ENCODE data around the gene SHOX.
"Not testable (repeated sequence)": the region's sequence is repeated elsewhere in the genome, so short reads cannot be mapped to it uniquely, and the experiment has no call there.

SHOX gene

GRCh38 chrX:630612-631496 lies at the start of gene SHOX:
SHOX (plus strand) TSS chrX:630791; CDS start chrX:630898, 107 bp downstream.
- DNase-seq: no peak

GRCh38 chrX:581066-581465 lies 49.5 kb upstream of the SHOX start:
- DNase-seq: no peak

GRCh38 chrX:581720-582298 lies 48.8 kb upstream of the SHOX start:
- DNase-seq: no peak

DNA sequence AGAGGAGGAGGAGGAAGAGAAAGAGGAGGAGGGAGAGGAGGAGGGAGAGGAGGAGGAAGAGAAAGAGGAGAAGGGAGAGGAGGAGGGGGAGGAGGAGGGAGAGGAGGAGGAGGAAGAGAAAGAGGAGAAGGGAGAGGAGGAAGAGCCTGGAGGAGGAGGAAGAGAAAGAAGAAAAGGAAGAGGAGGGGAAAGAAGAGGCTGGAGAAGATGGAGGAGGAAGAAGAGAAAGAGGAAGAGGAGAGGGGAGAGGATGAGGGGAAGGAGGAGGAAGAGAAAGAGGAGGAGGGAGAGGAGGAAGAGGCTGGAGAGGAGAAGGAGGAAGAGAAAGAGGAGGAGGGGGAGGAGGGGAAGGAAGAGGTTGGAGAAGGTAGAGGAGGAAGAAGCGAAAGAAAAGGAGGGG lies 46.0 kb upstream of the SHOX start:
- DNase-seq: no peak

GRCh38 chrX:585115-585808 lies 45.3 kb upstream of the SHOX start:
- no peak for DNase-seq

- no peak for DNase-seq
Observed at GRCh38 chrX:586351-586750, 44.2 kb upstream of the SHOX start.

DNA sequence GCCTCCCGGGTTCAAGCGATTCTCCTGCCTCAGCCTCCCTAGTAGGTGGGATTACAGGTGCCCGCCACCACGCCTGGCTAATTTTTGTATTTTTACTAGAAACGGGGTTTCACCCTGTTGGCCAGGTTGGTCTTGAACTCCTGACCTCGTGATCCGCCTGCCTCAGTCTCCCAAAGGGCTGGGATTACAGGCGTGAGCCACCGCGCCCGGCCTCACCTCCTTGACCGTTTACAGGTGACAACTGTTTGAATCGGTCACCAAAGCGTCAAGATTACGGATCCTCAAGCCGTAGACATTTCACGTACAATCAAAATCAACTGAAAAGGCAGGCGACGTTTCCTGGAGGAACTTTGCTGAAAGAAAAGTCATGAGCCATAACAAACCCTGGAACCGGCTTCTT lies 41.3 kb upstream of the SHOX start:
- DNase-seq: not testable (repeated sequence)

- DNase-seq: no peak
Observed at GRCh38 chrX:590693-591404, 39.7 kb upstream of the SHOX start.

DNA sequence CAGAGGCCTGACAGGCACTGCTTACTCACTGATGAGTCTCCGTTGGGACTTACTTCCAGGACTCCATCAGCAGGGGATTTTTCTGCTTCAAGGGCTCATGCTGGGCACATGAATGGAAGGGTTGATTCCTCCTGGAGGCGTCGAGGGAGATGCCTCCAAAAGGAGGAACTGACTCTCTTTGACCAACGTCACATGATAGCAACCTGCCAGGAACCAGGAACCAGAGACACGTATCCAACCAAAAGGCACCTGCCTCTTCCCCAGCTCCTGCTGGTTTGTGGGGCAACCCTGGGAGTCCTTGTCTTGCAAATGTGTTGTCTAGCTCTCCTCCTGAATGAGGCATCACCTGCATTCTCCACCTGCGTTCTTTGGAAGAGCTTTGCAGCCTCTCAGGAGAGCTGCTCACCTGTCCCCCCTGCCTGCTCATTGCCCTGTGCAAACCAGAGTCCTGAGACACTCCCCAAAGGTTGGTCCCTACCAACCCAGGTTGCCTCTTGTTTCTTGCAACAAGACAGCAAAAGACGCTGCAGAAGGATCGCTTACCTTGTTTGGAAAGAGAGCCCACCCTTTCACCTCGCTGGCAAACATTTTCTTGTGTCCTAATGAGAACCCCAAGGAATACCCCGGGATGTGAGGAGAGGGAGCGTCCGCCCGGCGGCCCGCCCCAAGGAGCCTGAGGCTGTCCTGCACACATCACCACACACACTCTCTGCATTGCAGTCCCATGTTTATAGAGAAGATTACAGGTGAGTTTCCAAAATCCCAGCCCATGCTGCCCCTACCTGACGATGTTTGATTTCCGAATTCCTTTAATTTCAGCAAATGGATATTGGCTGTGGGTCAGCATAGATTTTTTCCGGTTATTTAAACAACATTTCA lies 30.5 kb upstream of the SHOX start:
- no peak for DNase-seq

DNA sequence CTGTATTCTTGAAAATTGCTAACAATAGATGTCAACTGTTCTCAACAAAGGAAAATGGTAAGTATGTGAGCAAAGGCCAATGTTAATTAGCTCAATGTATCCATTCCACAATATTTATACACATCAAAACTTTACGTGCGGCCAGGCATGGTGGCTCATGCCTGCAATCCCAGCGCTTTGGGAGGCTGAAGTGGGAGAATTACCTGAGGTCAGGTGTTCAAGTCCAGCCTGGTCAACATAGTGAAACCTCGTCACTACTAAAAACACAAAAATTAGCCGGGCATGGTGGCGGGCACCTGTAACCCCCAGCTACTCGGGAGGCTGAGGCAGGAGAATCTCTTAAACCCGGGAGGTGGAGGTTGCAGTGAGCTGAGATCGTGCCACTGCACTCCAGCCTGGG lies 27.6 kb upstream of the SHOX start:
- DNase-seq: not testable (repeated sequence)

GRCh38 chrX:604616-605015 lies 26.0 kb upstream of the SHOX start:
- not testable (repeated sequence) for DNase-seq

GRCh38 chrX:608088-608487 lies 22.5 kb upstream of the SHOX start:
- DNase-seq: not testable (repeated sequence)

- DNase-seq: no peak
Observed at GRCh38 chrX:614136-614535, 16.5 kb upstream of the SHOX start.

- DNase-seq: no peak
Observed at GRCh38 chrX:617401-617800, 13.2 kb upstream of the SHOX start.

GRCh38 chrX:617891-618290 lies 12.7 kb upstream of the SHOX start:
- DNase-seq: no peak

- not testable (repeated sequence) for DNase-seq
Observed at GRCh38 chrX:618304-618703, 12.3 kb upstream of the SHOX start.

GRCh38 chrX:618761-619450 lies 11.7 kb upstream of the SHOX start:
- no peak for DNase-seq

DNA sequence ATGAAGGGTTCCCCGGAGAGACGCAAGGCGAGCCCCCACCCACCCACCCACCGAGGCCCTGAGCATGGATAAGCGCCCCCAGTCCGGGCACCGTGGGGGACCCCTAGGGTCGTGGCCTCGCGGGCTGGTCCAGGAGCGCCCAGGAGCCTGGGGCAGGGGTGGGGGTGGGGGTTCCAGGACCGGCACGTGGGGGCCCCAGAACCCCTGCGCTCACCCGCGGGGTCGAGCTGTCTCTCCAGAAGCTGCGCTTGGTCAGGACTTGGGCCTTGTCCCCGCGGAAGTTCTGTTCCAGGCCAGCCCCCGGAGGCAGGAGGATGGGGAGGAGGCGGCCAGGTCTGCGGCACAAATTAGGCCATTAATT lies 11.2 kb upstream of the SHOX start:
- DNase-seq: no peak

DNA sequence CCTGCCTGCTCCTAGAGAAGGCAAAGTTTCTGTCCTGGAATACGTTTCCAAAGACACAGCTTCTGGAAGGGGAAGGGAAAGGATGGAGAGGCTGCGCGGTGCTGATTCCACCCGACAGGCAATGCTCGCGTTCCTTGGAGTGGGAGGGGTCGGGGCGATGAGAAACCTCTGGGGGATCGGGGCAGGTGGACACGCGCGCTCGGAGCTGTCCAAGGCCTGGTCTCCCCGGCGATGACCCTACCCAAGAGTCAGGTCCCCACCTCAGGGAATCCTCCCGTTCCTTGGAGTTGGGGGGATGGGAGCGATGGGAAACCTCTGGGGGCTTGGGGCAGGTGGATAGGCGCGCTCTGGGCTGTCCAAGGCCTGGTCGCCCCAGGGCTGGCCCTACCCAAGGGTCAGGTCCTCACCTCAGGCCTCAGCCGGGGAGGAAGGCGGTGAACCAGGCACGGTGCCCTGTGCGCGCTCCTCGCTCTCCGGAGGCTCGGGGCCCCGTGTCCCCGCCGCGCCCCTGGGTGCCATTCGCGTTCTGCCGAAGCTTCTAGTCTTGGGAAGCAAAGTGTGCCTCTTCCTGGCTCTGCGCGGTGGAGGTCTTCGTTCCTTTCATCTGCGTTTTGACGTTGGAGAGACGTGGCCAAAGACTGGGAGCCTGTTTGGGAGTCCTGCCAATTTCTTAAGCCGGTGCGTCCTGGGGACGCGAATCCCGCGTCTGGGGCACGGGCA lies 10.6 kb upstream of the SHOX start:
- no peak for DNase-seq

DNA sequence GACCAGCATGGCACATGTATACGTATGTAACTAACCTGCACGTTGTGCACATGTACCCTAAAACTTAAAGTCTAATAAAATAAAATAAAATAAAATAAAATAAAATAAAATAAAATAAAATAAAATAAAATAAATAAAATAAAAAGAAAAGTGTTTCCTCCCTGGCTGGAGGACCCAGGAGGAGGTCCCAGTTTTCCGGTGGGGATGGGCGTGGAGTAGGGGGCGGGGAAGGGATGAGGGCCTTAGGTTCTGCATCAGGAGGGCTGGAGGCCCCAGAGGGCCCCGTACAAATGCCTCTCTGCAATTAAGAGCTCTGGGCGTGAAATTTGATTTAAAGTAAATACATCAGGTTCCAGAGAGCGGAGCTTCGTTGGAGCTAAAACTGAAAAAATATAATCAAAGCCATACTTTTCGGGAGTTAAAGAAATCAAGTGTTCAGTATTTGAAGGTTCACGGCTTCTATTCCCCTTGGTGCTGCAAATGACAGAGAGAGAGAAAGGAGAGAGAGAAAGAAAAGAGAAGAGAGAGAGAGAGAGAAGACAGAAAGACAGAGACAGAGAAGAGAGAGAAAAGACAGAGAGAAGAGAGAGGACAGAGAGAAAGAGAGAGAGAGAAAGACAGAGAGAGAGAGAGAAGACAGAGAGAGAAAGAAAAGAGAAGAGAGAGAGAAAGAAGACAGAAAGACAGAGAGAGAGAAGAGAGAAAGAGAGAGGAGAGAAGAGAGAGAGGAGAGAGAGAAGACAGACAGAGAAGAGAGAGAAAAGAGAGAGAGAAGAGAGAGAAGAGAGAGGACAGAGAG lies 8.7 kb upstream of the SHOX start:
- no peak for DNase-seq
